ENCODE results near the gene DDAH2. TPM values are rescaled to one million over a fixed set of nuclear protein-coding genes. Genes with fewer than 3 reads are reported as not detected.

DDAH2 gene
- total RNA-seq, 1 experiment from 2014 or later, result 43.4 TPM

GRCh38 chr6:31705931-31706330 lies 23.2 kb downstream of the DDAH2 start:
- Histone ChIP-seq H3K9me3 (ENCODE audit: control insufficient read depth in 1 of 2, insufficient read depth in 1 of 2, low read depth in 1 of 2, low read length in 2 of 2) (no peaks in the 10 kb centered on the region), H3K9me2 (ENCODE audit: insufficient read depth) (no peaks in the 10 kb centered on the region), H3K79me2 (ENCODE audit: insufficient read depth, low read length) (peaks cover 13% of the 10 kb centered on the region), H2AFZ (ENCODE audit: low read depth, low read length, poor library complexity, severe bottlenecking) (no peak overlapping the region), H4K20me1 (ENCODE audit: insufficient read depth) (no peaks in the 10 kb centered on the region), H3K4me1 (ENCODE audit: control insufficient read depth in 1 of 2, insufficient read depth in 2 of 2, low read length in 2 of 2) (peaks cover 8 to 21% of the 10 kb centered on the region in 2 experiments; a peak in 3 of 4 replicates), H3K4me3 (replicated peaks in 1 of 2; ENCODE audit: low read depth in 1 of 2, low read length in 2 of 2) (no peak overlapping the region), H3K27ac (ENCODE audit: low read depth, low read length) (no peak overlapping the region), H3K9ac (ENCODE audit: low read length) (no peak overlapping the region), H3K4me2 (ENCODE audit: low read length) (no peak overlapping the region), H3K36me3 (ENCODE audit: control insufficient read depth in 1 of 2, insufficient read depth in 2 of 2, low read length in 2 of 2) (no peaks in the 10 kb centered on the region), H3K27me3 (ENCODE audit: insufficient read depth, low read length) (no peaks in the 10 kb centered on the region)
- POLR2A ChIA-PET, result no interaction called here
- BruUV-seq (replicated peaks), result no TSS peak
- DNase-seq (ENCODE audit: low read depth, low spot score), result no peak
- no peak for TF ChIP-seq SP1 (IDR thresholded peaks at IDR 0.05; ENCODE audit: low read depth)
- no peak for TF ChIP-seq RAD21 (IDR thresholded peaks at IDR 0.05; ENCODE audit: low read depth)
- TF ChIP-seq EZH2phosphoT487 (IDR thresholded peaks at IDR 0.05; ENCODE audit: borderline replicate concordance), result no peak
- TF ChIP-seq, protein P1, sequence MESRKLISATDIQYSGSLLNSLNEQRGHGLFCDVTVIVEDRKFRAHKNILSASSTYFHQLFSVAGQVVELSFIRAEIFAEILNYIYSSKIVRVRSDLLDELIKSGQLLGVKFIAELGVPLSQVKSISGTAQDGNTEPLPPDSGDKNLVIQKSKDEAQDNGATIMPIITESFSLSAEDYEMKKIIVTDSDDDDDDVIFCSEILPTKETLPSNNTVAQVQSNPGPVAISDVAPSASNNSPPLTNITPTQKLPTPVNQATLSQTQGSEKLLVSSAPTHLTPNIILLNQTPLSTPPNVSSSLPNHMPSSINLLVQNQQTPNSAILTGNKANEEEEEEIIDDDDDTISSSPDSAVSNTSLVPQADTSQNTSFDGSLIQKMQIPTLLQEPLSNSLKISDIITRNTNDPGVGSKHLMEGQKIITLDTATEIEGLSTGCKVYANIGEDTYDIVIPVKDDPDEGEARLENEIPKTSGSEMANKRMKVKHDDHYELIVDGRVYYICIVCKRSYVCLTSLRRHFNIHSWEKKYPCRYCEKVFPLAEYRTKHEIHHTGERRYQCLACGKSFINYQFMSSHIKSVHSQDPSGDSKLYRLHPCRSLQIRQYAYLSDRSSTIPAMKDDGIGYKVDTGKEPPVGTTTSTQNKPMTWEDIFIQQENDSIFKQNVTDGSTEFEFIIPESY (IDR thresholded peaks at IDR 0.05; ENCODE audit: extremely low read depth, insufficient replicate concordance, low read length), result no peak
- no peak for TF ChIP-seq EZH2 (IDR thresholded peaks at IDR 0.05)
- TF ChIP-seq JUND (IDR thresholded peaks at IDR 0.05), result no peak
- no peak for TF ChIP-seq ATF3 (IDR thresholded peaks at IDR 0.05)
- TF ChIP-seq ZFX (IDR thresholded peaks at IDR 0.05), result no peak
- TF ChIP-seq FOSL1 (IDR thresholded peaks at IDR 0.05; ENCODE audit: low read depth), result no peak
- no peak for TF ChIP-seq SIN3A (IDR thresholded peaks at IDR 0.05; ENCODE audit: low read depth)
- TF ChIP-seq CBX3 (IDR thresholded peaks at IDR 0.05; ENCODE audit: low read depth), result no peak
- no peak for TF ChIP-seq TCF7L2 (IDR thresholded peaks at IDR 0.05; ENCODE audit: borderline replicate concordance, extremely low read depth, insufficient read depth, insufficient read length)
- TF ChIP-seq ZNF274 (IDR thresholded peaks at IDR 0.05; ENCODE audit: low read depth, low read length), result no peak
- TF ChIP-seq REST (IDR thresholded peaks at IDR 0.05; ENCODE audit: low read depth), result no peak
- RAD21 ChIA-PET (ENCODE audit: low non-redundant PET in 1 of 2, low total read pairs in 2 of 2, uncharacterized antibody in 2 of 2, unreplicated experiment in 2 of 2), result no interaction called here
- no peak for ATAC-seq
- intact Hi-C loops (cut with micrococcal nuclease), result no loop called here
- CTCF ChIA-PET, result no interaction called here
